GM18526 (cell line): Measurements from ENCODE around the gene SRP68.

Experiments used
- POLR2A ChIP-seq: IDR thresholded peaks from 3 replicates; pipeline ENCODE4 v1.6.1; 2011; ENCODE audit not compliant: insufficient read length; ENCODE audit errors: extremely low read depth

SRP68 gene

GRCh38 chr17:76082326-76083251 is 10.3 kb upstream of the SRP68 start:
- TF ChIP-seq POLR2A = no peak

DNA sequence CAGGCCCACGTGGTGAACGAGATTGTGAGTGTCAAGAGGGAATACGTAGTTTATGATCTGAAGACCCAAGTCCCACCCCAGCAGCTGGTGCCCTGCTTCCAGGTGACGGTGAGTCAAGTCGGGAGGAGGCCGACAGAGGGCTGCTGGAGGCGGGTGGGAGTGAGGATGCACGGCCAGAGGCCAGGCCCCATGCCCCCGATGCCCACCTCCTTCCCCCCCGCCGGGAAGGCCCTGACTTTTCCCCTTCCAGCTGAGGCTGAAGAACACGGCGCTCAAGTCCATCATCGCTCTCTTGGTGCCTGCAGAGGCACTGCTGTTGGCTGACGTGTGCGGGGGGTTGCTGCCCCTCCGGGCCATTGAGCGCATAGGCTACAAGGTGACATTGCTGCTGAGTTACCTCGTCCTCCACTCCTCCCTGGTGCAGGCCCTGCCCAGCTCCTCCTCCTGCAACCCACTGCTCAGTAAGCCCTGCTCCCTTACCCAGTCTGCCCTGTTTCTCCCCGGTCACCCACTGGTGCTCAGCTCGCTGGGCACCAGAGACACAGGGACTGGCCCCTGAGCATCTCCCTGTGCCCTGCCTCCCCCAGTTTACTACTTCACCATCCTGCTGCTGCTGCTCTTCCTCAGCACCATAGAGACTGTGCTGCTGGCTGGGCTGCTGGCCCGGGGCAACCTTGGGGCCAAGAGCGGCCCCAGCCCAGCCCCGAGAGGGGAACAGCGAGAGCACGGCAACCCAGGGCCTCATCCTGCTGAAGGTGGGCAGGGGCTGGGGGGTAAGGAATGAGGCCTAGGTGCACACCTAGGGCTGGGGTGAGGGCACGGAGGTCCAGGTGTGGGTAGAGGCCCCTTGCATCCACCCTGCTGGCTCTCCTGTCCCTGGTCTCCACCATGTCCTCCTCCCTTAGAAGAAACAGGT is 9.2 kb upstream of the SRP68 start:
- TF ChIP-seq POLR2A = no peak

DNA sequence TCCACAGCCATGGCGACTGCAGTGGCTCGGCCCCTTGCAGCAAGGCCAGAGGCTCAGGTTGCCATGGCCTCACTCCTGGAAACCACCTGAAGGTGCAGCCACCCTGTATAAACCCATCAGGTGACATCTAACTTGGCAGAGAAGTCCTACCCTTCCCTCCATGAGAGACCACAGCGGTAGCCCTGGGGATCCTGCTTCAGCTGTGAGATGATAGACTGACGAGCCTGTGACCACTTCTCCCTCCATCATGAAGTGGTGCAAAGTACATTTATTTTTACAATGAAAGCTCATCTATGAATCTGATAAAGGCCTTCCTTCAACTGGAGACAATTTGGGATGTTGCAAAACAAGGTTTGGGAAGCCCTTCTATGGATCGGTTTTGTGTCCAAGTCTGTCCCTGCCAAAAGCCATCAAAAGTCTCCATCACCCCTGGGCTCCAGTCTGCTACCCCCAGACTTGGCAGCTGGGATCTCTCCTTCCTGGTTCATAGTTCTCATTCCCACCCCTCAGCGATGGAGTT is 8.5 kb upstream of the SRP68 start:
- no peak for TF ChIP-seq POLR2A

DNA sequence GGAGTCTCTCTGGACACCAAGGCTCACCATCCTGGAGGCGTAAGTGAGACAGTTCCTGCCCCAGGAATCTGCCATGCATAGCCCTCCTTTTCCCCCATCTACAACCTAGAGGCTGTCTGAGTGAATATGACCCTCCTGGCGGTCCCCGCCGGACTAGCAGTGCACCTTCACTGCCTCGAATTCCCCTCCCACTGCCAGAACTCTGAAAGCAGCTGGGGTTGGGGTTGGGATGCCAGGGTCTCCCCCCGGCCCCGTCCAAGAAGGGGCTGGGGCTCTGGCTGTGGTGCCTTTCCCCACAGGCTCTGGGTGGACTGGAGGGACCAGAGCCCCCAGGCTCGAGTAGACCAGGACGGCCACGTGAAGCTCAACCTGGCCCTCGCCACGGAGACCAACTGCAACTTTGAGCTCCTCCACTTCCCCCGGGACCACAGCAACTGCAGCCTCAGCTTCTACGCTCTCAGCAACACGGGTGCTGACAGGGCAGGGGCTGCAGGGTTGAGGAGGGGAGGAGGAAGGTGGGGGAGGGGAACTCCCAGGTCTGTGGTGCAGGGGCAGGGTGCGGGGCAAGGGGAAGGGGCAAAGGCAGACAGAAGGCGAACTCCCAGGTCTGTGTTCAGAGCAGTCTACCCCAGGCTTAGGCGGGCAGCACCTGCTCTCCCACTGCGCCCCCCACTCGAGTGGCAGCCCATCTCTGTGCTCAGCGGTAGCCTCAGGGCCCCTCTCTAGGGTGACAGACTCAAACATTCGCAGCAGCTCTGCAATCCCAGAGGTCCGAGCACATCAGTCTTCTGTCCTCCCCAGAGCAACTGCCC is 7.8 kb upstream of the SRP68 start:
- no peak for TF ChIP-seq POLR2A

DNA sequence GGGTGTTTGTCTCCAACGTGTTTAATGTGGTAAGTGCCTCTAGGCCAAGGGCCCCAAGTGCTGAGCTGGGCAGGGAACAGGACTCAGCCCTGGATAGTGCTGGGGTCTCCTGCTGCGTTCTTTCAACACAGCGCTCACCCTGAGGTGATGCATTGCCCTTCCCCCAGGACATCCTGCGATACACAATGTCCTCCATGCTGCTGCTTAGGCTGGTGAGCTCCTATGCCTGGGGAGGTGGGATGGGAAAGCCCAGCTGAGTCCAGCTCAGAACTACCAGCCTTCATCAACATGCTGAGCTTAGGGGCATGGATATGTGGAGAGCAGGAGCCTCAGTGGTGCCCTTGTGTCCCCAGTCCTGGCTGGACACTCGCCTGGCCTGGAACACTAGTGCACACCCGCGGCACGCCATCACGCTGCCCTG is 7.2 kb upstream of the SRP68 start:
- no peak for TF ChIP-seq POLR2A

GRCh38 chr17:76078860-76079534 is 6.7 kb upstream of the SRP68 start, which contains the start of gene ZACN:
TSS of gene ZACN (plus strand) at chr17:76079182. CDS start at chr17:76079265, 83 bp downstream.
- TF ChIP-seq POLR2A = no peak

DNA sequence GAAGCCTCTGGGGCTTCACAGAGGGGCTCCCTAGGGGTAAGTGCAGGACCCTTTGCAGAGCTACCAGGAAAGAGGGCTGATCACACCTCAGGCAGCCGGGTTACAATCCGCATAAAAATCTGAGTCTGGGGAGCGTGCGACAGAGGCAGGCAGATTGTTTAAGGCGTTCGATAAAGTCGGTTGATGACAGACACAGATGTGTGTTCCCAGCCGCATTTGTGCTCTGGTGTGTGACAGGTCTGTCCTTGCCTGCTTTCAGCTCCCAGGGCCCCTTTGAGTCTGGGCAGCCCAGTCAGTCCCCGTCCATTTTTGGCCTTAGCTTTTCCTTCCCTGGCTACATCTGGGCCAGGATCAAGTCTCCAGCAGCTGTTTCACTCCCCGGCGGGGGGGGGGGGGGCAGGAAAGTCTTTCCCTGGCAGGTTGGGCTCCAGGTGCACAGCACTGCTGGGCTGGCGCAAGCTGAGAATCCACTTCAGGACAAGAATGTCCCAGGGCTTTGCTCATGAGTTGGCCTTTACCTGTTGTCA is 5.3 kb upstream of the SRP68 start:
- TF ChIP-seq POLR2A = no peak

DNA sequence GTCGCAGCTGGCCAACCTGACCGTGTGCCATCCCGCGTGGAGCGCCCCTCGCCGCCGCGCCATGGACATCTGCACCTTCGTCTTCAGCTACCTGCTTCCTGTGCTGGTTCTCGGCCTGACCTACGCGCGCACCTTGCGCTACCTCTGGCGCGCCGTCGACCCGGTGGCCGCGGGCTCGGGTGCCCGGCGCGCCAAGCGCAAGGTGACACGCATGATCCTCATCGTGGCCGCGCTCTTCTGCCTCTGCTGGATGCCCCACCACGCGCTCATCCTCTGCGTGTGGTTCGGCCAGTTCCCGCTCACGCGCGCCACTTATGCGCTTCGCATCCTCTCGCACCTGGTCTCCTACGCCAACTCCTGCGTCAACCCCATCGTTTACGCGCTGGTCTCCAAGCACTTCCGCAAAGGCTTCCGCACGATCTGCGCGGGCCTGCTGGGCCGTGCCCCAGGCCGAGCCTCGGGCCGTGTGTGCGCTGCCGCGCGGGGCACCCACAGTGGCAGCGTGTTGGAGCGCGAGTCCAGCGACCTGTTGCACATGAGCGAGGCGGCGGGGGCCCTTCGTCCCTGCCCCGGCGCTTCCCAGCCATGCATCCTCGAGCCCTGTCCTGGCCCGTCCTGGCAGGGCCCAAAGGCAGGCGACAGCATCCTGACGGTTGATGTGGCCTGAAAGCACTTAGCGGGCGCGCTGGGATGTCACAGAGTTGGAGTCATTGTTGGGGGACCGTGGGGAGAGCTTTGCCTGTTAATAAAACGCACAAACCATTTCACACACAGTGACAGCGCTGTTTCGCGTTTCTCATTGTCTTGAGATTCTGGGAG is 4.7 kb upstream of the SRP68 start:
- TF ChIP-seq POLR2A = no peak

GRCh38 chr17:76076146-76076764 is 3.9 kb upstream of the SRP68 start:
- no peak for TF ChIP-seq POLR2A

GRCh38 chr17:76075364-76076145 is 3.2 kb upstream of the SRP68 start:
- no peak for TF ChIP-seq POLR2A

DNA sequence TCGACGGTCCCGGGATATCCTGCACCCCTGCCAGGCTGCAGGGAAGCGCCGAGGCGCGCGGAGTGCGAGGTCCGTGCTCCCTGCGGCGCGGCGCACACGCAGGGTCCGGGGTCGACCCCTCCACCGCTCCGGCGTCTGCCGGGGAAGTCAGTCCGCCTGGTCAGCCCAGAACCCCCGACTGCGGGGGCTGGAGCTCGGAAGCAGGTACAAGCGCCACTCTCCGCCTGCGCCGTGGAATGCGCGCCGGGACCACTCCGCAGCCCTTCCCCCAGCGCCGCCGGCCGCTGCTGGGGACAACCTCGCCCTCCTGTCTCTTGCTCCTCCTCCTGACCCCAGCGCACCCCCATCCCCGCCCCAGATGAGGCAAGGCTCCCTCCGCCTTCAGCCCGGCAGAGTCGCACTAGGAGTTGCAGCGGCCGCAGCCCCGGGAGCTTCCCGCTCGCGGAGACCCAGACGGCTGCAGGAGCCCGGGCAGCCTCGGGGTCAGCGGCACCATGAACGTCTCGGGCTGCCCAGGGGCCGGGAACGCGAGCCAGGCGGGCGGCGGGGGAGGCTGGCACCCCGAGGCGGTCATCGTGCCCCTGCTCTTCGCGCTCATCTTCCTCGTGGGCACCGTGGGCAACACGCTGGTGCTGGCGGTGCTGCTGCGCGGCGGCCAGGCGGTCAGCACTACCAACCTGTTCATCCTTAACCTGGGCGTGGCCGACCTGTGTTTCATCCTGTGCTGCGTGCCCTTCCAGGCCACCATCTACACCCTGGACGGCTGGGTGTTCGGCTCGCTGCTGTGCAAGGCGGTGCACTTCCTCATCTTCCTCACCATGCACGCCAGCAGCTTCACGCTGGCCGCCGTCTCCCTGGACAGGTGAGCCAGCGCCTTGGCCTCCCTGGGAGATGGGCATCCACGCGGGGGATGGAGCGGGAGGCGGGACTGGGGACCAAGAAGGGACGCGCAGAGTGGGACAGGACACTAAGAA is 2.4 kb upstream of the SRP68 start, which contains the start of gene GALR2:
GALR2 (plus strand) TSS at position 392 of the 974 bp plus-strand sequence; CDS start at position 495, 103 bp downstream.
- no peak for TF ChIP-seq POLR2A
